ENCODE measurements around the gene VTCN1.

The VTCN1 gene

GRCh38 chr1:117096951-117097408 lies 113.7 kb downstream of the VTCN1 start:
- H3K27me3 ChIP-seq (replicated peaks; ENCODE audit: control insufficient read depth, insufficient read depth, low read length) = no peaks in the 10 kb centered on the region
- TF ChIP-seq, protein P1, sequence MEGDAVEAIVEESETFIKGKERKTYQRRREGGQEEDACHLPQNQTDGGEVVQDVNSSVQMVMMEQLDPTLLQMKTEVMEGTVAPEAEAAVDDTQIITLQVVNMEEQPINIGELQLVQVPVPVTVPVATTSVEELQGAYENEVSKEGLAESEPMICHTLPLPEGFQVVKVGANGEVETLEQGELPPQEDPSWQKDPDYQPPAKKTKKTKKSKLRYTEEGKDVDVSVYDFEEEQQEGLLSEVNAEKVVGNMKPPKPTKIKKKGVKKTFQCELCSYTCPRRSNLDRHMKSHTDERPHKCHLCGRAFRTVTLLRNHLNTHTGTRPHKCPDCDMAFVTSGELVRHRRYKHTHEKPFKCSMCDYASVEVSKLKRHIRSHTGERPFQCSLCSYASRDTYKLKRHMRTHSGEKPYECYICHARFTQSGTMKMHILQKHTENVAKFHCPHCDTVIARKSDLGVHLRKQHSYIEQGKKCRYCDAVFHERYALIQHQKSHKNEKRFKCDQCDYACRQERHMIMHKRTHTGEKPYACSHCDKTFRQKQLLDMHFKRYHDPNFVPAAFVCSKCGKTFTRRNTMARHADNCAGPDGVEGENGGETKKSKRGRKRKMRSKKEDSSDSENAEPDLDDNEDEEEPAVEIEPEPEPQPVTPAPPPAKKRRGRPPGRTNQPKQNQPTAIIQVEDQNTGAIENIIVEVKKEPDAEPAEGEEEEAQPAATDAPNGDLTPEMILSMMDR (IDR thresholded peaks at IDR 0.05; ENCODE audit: insufficient read depth, low read length, poor library complexity, severe bottlenecking) = no peak
- peaks cover 40% of the 10 kb centered on the region for H3K36me3 ChIP-seq (ENCODE audit: control insufficient read depth, insufficient read depth, low read length)
- no peak overlapping the region for H3K4me3 ChIP-seq (replicated peaks; ENCODE audit: low read depth, low read length)
- DNase-seq (ENCODE audit: extremely low read depth, insufficient read length) = no peak

GRCh38 chr1:117094841-117095604 lies 115.7 kb downstream of the VTCN1 start:
- DNase-seq (ENCODE audit: extremely low read depth, insufficient read length) = no peak
- peaks cover 40% of the 10 kb centered on the region for H3K36me3 ChIP-seq (ENCODE audit: control insufficient read depth, insufficient read depth, low read length)
- no peak overlapping the region for H3K4me3 ChIP-seq (replicated peaks; ENCODE audit: low read depth, low read length)
- no peaks in the 10 kb centered on the region for H3K27me3 ChIP-seq (replicated peaks; ENCODE audit: control insufficient read depth, insufficient read depth, low read length)
- TF ChIP-seq, protein P1 (IDR thresholded peaks at IDR 0.05; ENCODE audit: insufficient read depth, low read length, poor library complexity, severe bottlenecking) = no peak

- TF ChIP-seq, protein P1 (IDR thresholded peaks at IDR 0.05; ENCODE audit: insufficient read depth, low read length, poor library complexity, severe bottlenecking) = peak; percentile 34
- Histone ChIP-seq H3K4me3 (replicated peaks; ENCODE audit: low read depth, low read length) (no peak overlapping the region), H3K36me3 (ENCODE audit: control insufficient read depth, insufficient read depth, low read length) (peaks cover 39% of the 10 kb centered on the region), H3K27me3 (replicated peaks; ENCODE audit: control insufficient read depth, insufficient read depth, low read length) (no peaks in the 10 kb centered on the region)
- no peak for DNase-seq (ENCODE audit: extremely low read depth, insufficient read length)
Observed at GRCh38 chr1:117093870-117094621, 116.7 kb downstream of the VTCN1 start.
